Mucosa of rectum (tissue), 2 donors: Measurements from ENCODE around the gene GET3.
"Not testable (repeated sequence)": the region's sequence is repeated elsewhere in the genome, so short reads cannot be mapped to it uniquely, and the experiment has no call there.

Source experiments
- H3K27ac ChIP-seq, 2 donors: one replicate each; pipeline ENCODE4 v1.7.0; 2013; ENCODE audit warnings: inconsistent platforms in 2 of 2, low read depth in 2 of 2, low read length in 2 of 2
- H3K27me3 ChIP-seq, 2 donors: one replicate each; pipeline ENCODE4 v1.7.0; 2013; ENCODE audit warnings: low read length in 2 of 2; ENCODE audit not compliant: control insufficient read depth in 2 of 2, insufficient read depth in 2 of 2
- H3K36me3 ChIP-seq, 2 donors: one replicate each; pipeline ENCODE4 v1.7.0; 2013; ENCODE audit warnings: low read length in 2 of 2; ENCODE audit not compliant: control insufficient read depth in 2 of 2, insufficient read depth in 2 of 2
- H3K4me1 ChIP-seq, 2 donors: one replicate each; pipeline ENCODE4 v1.7.0; 2013; ENCODE audit warnings: low read length in 2 of 2, mild to moderate bottlenecking in 1 of 2; ENCODE audit not compliant: control insufficient read depth in 2 of 2, insufficient read depth in 2 of 2
- H3K4me3 ChIP-seq, 2 donors: one replicate each; pipeline ENCODE4 v1.7.0; 2013; ENCODE audit warnings: low read length in 2 of 2
- H3K9ac ChIP-seq, 2 donors: one replicate each; pipeline ENCODE4 v1.7.0; 2013; ENCODE audit warnings: low read length in 2 of 2, low read depth in 1 of 2, mild to moderate bottlenecking in 1 of 2
- H3K9me3 ChIP-seq, 2 donors: one replicate each; pipeline ENCODE4 v1.7.0; 2013; ENCODE audit warnings: low read length in 2 of 2; ENCODE audit not compliant: control insufficient read depth in 2 of 2
- donor health status: healthy.
- donor health status: Normal muscosa, but diverticular disease.

The GET3 gene

GRCh38 chr19:12713304-12713703, 24.0 kb upstream of the GET3 start:
- H3K27ac ChIP-seq, H3K4me3 ChIP-seq, H3K4me1 ChIP-seq, H3K9ac ChIP-seq, H3K9me3 ChIP-seq, H3K27me3 ChIP-seq: not testable (repeated sequence)
- H3K36me3 ChIP-seq: peaks cover 39 to 59% of the 10 kb centered on the region in 2 donors

GRCh38 chr19:12715102-12715501, 22.2 kb upstream of the GET3 start:
- Histone ChIP-seq H3K9me3 (no peaks in the 10 kb centered on the region), H3K27ac (no peak overlapping the region), H3K36me3 (peaks cover 36 to 54% of the 10 kb centered on the region in 2 donors), H3K9ac (no peak overlapping the region), H3K4me1 (no peaks in the 10 kb centered on the region), H3K27me3 (no peaks in the 10 kb centered on the region), H3K4me3 (no peak overlapping the region)

DNA sequence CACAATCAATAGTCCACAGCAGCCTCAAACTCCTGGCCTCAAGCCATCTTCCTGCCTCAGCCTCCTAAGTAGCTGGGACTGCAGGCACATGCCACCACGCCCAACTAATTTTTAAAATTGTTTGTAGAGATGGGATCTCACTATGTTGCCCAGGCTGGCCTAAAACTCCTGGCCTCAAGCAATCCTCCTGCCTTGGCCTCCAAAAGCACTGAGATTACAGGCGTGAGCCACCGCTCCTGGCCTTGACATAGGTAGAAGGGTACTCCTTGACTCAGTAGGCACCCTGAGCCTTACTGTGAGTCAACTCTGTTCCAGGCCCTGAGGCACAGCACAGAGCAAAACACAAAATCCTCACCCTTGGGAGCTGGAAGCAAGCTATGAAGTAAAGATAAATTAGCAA, 21.4 kb upstream of the GET3 start:
- H3K4me3 ChIP-seq: no peak overlapping the region
- no peaks in the 10 kb centered on the region for H3K27me3 ChIP-seq
- no peaks in the 10 kb centered on the region for H3K9me3 ChIP-seq
- peaks cover 5 to 7% of the 10 kb centered on the region in 2 donors for H3K4me1 ChIP-seq
- H3K36me3 ChIP-seq: peaks cover 30 to 49% of the 10 kb centered on the region in 2 donors
- no peak overlapping the region for H3K27ac ChIP-seq
- no peak overlapping the region for H3K9ac ChIP-seq

DNA sequence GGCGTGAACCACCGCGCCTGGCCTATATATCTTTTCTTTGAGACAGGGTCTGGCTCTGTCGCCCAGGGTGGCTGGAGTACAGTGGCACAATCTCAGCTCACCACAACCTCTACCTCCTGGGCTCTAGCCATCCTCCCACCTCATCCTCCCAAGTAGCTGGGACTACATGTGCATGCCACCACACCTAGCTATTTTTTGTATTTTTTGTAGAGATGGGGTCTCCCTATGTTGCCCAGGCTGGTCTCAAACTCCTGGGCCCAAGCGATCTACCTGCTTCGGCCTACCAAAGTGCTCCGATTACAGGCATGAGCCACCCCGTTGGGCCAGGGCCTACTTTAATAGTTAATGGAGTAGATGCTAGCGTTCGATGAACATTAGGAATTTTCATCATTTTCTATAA, 17.0 kb upstream of the GET3 start:
- Histone ChIP-seq H3K36me3 (peaks cover 11 to 16% of the 10 kb centered on the region in 2 donors), H3K27ac (peak overlapping the region in 1 of 2 donors; percentile 87), H3K9me3 (no peaks in the 10 kb centered on the region), H3K9ac (peak overlapping the region in 1 of 2 donors; percentile 78), H3K27me3 (no peaks in the 10 kb centered on the region), H3K4me1 (peaks cover 21 to 29% of the 10 kb centered on the region in 2 donors), H3K4me3 (peak overlapping the region in 1 of 2 donors; percentile 56)

GRCh38 chr19:12720851-12721655, 16.2 kb upstream of the GET3 start:
- peak overlapping the region; percentile 79 to 92 for H3K4me3 ChIP-seq
- no peaks in the 10 kb centered on the region for H3K9me3 ChIP-seq
- H3K4me1 ChIP-seq: peaks cover 21 to 29% of the 10 kb centered on the region in 2 donors
- H3K27me3 ChIP-seq: no peaks in the 10 kb centered on the region
- H3K9ac ChIP-seq: peak overlapping the region; percentile 78 to 85
- H3K36me3 ChIP-seq: peaks cover 8 to 11% of the 10 kb centered on the region in 2 donors
- peak overlapping the region; percentile 80 to 87 for H3K27ac ChIP-seq

- Histone ChIP-seq H3K4me1 (peaks cover 21 to 29% of the 10 kb centered on the region in 2 donors), H3K36me3 (peaks cover 5 to 6% of the 10 kb centered on the region in 2 donors), H3K27me3 (no peaks in the 10 kb centered on the region), H3K27ac (peak overlapping the region; percentile 80 to 87), H3K9me3 (no peaks in the 10 kb centered on the region), H3K9ac (peak overlapping the region; percentile 78 to 85), H3K4me3 (peak overlapping the region; percentile 79 to 92)
These were observed 15.4 kb upstream of the GET3 start for GRCh38 chr19:12721656-12722565.

- Histone ChIP-seq H3K4me1 (peaks cover 21 to 29% of the 10 kb centered on the region in 2 donors), H3K9me3 (no peaks in the 10 kb centered on the region)
These were observed 14.5 kb upstream of the GET3 start for GRCh38 chr19:12722566-12723380.

GRCh38 chr19:12723381-12723640, 14.0 kb upstream of the GET3 start:
- peaks cover 7 to 9% of the 10 kb centered on the region in 2 donors for H3K36me3 ChIP-seq
- peak overlapping the region; percentile 45 to 72 for H3K27ac ChIP-seq
- no peaks in the 10 kb centered on the region for H3K27me3 ChIP-seq
- H3K9me3 ChIP-seq: no peaks in the 10 kb centered on the region
- H3K4me1 ChIP-seq: peaks cover 21 to 29% of the 10 kb centered on the region in 2 donors
- peak overlapping the region; percentile 79 to 92 for H3K4me3 ChIP-seq
- H3K9ac ChIP-seq: peak overlapping the region; percentile 65 to 73

More at GRCh38 chr19:12722566-12723380, 14.5 kb upstream of the GET3 start:
- no peaks in the 10 kb centered on the region for H3K27me3 ChIP-seq
- peaks cover 5 to 6% of the 10 kb centered on the region in 2 donors for H3K36me3 ChIP-seq
- H3K4me3 ChIP-seq: peak overlapping the region; percentile 79 to 92
- H3K27ac ChIP-seq: peak overlapping the region; percentile 80 to 87
- H3K9ac ChIP-seq: peak overlapping the region; percentile 78 to 79

- peak within 1 kb of the TSS; percentile 65 to 79 for H3K9ac ChIP-seq
These were observed 13.5 kb upstream of the GET3 start, which contains the start of gene TNPO2 for GRCh38 chr19:12723641-12724426. TSS of gene TNPO2 (minus strand) at chr19:12723932. CDS start at chr19:12720977, 2,955 bp downstream.

More at GRCh38 chr19:12723641-12724426, 13.5 kb upstream of the GET3 start, which contains the start of gene TNPO2:
- Histone ChIP-seq H3K27me3 (no peaks in the 10 kb centered on the region), H3K27ac (peak within 1 kb of the TSS; percentile 69 to 72), H3K4me3 (peak within 1 kb of the TSS; percentile 79 to 92), H3K36me3 (peaks cover 7 to 8% of the 10 kb centered on the region in 2 donors), H3K4me1 (peaks cover 21 to 29% of the 10 kb centered on the region in 2 donors), H3K9me3 (no peaks in the 10 kb centered on the region)
